Measurements from ENCODE around the gene PTPRD. TPM values are rescaled to one million over a fixed set of nuclear protein-coding genes. Genes with fewer than 3 reads are reported as not detected.

The PTPRD gene
- total RNA-seq, 1 donor: 11.5 TPM

DNA sequence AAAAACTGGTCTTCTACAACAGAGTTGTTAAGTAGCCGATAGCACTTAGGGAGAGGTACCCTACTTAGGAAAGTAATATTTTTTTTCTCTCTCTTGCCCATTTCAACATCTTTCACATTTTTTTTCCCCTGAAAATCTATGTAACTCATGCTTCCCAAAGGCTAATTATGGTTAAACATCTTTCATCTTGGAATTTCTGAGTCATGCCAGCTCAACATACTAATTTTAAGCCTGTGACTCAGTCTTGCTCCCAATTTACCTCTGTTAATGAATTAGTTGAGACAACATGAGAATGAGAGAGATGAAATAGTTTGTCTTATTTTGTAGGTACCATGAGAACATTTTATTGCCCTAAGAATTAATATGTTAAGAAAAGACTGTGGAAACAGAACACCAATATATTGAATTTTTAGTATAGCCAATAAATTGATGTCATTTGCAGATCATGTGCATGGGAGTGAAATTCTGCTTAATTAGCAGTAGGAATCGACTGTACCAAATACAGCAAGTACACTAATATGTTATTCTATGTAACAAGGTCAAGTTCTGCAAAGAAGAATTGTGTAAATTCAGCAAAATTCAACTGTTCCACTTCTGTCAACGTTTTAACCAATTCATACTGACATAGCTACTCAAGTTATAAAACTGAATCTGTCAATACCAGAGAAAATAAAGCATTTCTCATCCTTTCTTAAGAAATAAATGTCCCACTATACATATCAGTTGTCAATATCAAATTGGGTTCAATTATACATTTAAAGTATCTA is 550.0 kb downstream of the PTPRD start:
- TF ChIP-seq, protein P1, sequence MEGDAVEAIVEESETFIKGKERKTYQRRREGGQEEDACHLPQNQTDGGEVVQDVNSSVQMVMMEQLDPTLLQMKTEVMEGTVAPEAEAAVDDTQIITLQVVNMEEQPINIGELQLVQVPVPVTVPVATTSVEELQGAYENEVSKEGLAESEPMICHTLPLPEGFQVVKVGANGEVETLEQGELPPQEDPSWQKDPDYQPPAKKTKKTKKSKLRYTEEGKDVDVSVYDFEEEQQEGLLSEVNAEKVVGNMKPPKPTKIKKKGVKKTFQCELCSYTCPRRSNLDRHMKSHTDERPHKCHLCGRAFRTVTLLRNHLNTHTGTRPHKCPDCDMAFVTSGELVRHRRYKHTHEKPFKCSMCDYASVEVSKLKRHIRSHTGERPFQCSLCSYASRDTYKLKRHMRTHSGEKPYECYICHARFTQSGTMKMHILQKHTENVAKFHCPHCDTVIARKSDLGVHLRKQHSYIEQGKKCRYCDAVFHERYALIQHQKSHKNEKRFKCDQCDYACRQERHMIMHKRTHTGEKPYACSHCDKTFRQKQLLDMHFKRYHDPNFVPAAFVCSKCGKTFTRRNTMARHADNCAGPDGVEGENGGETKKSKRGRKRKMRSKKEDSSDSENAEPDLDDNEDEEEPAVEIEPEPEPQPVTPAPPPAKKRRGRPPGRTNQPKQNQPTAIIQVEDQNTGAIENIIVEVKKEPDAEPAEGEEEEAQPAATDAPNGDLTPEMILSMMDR (IDR thresholded peaks at IDR 0.05; ENCODE audit: insufficient read depth, low read length): no peak
- no peak overlapping the region for H3K4me3 ChIP-seq (ENCODE audit: low read depth, low read length)
- peak; percentile 24 for DNase-seq (ENCODE audit: low read depth)

DNA sequence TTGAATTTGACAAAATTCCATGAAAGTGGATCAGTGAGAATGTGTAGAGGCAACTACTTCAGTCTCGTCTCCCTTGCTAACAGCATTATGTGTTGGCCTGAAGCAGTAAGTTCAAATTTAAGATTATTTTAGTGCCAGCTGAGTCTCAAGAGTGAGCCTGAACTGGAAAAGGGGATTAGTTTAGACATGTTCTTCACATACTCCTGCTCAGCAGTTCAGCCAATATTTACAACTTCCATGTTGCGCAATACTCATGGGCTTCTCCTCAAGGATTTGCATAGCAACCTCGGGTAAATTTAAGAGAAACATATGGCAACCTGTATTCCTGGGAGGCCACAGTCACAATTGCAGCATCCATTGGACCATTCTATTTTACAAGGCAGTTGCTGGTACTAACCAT is 553.8 kb downstream of the PTPRD start:
- H3K4me3 ChIP-seq (ENCODE audit: low read depth, low read length): no peak overlapping the region
- DNase-seq (ENCODE audit: low read depth): peak; percentile 67
- TF ChIP-seq, protein P1 (IDR thresholded peaks at IDR 0.05; ENCODE audit: insufficient read depth, low read length): no peak

DNA sequence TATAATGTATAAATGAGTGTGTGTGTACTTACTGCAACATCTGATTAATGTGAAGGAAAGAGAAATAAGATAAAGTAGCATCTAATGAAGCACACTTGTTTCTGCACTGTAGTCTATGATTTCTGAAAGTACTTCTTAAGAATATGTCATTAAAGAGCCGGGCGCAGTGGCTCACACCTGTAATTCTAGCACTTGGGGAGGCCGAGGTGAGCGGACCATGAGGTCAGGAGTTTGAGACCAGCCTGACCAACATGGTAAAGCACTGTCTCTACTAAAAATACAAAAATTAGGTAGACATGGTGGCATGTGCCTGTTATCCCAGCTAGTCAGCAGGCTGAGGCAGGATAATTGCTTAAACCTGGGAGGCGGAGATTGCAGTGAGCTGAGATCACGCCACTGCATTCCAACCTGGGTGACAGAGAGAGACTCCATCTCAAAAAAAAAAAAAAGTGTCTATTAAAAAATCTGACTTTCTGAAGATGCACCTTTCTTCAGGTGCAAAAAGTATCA is 556.9 kb downstream of the PTPRD start:
- H3K4me3 ChIP-seq (ENCODE audit: low read depth, low read length): no peak overlapping the region
- TF ChIP-seq, protein P1 (IDR thresholded peaks at IDR 0.05; ENCODE audit: insufficient read depth, low read length): no peak
- DNase-seq (ENCODE audit: low read depth): no peak

DNA sequence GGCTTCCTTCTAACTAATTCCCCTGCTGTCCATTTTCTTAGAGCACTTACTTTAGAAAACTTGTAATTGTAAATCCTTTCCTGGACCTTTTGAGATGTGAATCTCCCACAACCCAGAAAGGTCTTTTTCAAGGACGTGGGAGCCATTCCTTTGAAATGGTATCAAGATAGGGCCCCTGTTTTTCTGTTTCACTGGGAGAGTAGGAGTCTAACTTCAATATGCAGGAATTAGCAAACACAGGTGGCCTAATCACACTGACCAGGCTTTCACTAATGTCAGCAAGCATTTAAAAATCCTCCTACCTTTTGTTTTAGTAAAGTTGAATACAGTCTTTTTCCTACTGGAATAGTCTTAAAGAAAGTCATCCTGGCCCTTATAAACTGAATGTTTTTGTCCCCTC is 558.3 kb downstream of the PTPRD start:
- no peak for DNase-seq (ENCODE audit: low read depth)
- no peak overlapping the region for H3K4me3 ChIP-seq (ENCODE audit: low read depth, low read length)
- TF ChIP-seq, protein P1 (IDR thresholded peaks at IDR 0.05; ENCODE audit: insufficient read depth, low read length): no peak

DNA sequence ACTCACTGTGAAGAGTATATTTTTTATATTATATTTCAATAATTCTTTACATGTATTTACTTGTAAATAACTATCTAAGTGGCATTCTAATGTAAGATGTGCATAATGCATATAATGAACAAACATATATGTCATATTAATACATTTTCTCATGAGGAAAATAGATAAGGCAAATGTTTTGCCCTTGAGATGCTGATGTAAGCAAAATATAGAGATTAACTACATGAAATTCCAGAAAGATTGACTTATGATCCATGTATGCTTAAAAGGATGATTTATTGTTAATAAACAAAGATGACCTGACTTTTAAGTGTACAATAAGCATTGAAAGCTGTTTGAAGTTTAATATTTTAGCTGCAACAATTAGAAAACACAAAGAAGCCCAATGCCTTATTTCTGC is 559.9 kb downstream of the PTPRD start:
- H3K4me3 ChIP-seq (ENCODE audit: low read depth, low read length): no peak overlapping the region
- TF ChIP-seq, protein P1 (IDR thresholded peaks at IDR 0.05; ENCODE audit: insufficient read depth, low read length): no peak
- DNase-seq (ENCODE audit: low read depth): no peak

DNA sequence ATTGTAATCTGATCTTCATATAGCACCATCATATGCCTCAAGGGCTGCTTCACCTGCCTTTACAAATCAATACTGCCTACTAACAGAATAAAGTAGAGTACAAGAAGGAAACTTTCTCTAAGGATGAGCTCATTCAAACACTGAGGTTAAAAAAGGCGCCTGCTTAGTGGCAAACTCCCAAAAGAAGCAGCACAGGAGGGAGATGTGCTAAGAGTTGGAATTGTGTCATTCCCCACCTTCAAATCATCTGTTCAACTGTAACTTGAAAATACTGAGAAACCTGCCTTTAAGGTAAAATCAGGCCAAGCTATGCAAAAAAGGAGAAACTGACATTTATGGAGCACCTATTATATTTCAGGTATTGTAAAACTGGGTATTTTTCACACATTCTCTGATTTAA is 560.6 kb downstream of the PTPRD start:
- H3K4me3 ChIP-seq (ENCODE audit: low read depth, low read length): no peak overlapping the region
- TF ChIP-seq, protein P1 (IDR thresholded peaks at IDR 0.05; ENCODE audit: insufficient read depth, low read length): no peak
- no peak for DNase-seq (ENCODE audit: low read depth)
